GM04504 (cell line): ENCODE data around the gene ARHGAP30.
"Not testable (repeated sequence)": the region's sequence is repeated elsewhere in the genome, so short reads cannot be mapped to it uniquely, and the experiment has no call there.

Experiments
- DNase-seq: peaks from one replicate; pipeline ENCODE4 v3.0.0-alpha.2; 2012; ENCODE audit warnings: low read depth

The ARHGAP30 gene

GRCh38 chr1:161037661-161038522 is 31.8 kb downstream of the ARHGAP30 start:
- DNase-seq, result no peak

GRCh38 chr1:161033751-161034150 is 35.9 kb downstream of the ARHGAP30 start:
- no peak for DNase-seq

GRCh38 chr1:161032409-161032808 is 37.3 kb downstream of the ARHGAP30 start:
- DNase-seq, result no peak

GRCh38 chr1:161031874-161032273 is 37.8 kb downstream of the ARHGAP30 start:
- DNase-seq, result no peak

GRCh38 chr1:161029466-161029865 is 40.2 kb downstream of the ARHGAP30 start:
- DNase-seq, result not testable (repeated sequence)

GRCh38 chr1:161026954-161027353 is 42.7 kb downstream of the ARHGAP30 start:
- not testable (repeated sequence) for DNase-seq

- DNase-seq, result not testable (repeated sequence)
These were observed 47.3 kb downstream of the ARHGAP30 start for GRCh38 chr1:161022432-161022831.

- DNase-seq, result no peak
These were observed 47.7 kb downstream of the ARHGAP30 start for GRCh38 chr1:161021970-161022353.

GRCh38 chr1:161021165-161021969 is 48.3 kb downstream of the ARHGAP30 start:
- DNase-seq, result no peak

GRCh38 chr1:161020509-161021164 is 49.1 kb downstream of the ARHGAP30 start, which contains the start of gene F11R:
F11R (minus strand) TSS chr1:161021152; CDS start chr1:161021073, 79 bp downstream.
- no peak for DNase-seq

- DNase-seq, result no peak
These were observed 49.8 kb downstream of the ARHGAP30 start for GRCh38 chr1:161019751-161020495.

- DNase-seq, result not testable (repeated sequence)
These were observed 50.5 kb downstream of the ARHGAP30 start for GRCh38 chr1:161019111-161019660.

- no peak for DNase-seq
These were observed 51.1 kb downstream of the ARHGAP30 start for GRCh38 chr1:161018631-161018930.

- no peak for DNase-seq
These were observed 51.7 kb downstream of the ARHGAP30 start for GRCh38 chr1:161017756-161018630.

- DNase-seq, result not testable (repeated sequence)
These were observed 52.5 kb downstream of the ARHGAP30 start for GRCh38 chr1:161017181-161017580.

- DNase-seq, result not testable (repeated sequence)
These were observed 53.0 kb downstream of the ARHGAP30 start for GRCh38 chr1:161016683-161017082.

GRCh38 chr1:161013488-161014230 is 56.0 kb downstream of the ARHGAP30 start:
- DNase-seq, result no peak

- DNase-seq, result no peak
These were observed 56.6 kb downstream of the ARHGAP30 start for GRCh38 chr1:161013131-161013487.

GRCh38 chr1:161012420-161012819 is 57.3 kb downstream of the ARHGAP30 start:
- DNase-seq, result no peak
